Renal pelvis (tissue), 4 donors: Measurements from ENCODE around the gene TMEM185A. TPM values are rescaled to one million over a fixed set of nuclear protein-coding genes. Genes with fewer than 3 reads are reported as not detected.
"Not testable (repeated sequence)": the region's sequence is repeated elsewhere in the genome, so short reads cannot be mapped to it uniquely, and the experiment has no call there.

Experiments
- DNase-seq: peaks from one replicate; pipeline ENCODE4 v3.0.0-alpha.2; 2013
- polyA plus RNA-seq, 3 donors: library from polyadenylated mRNA; unstranded; fragments of 120-200 nt; gene quantifications; one replicate each; pipeline ENCODE4 v1.2.1, GENCODE V29; 2013; ENCODE audit not compliant: insufficient read length in 3 of 3

TMEM185A gene
- polyA plus RNA-seq, 3 donors = 39.1 to 47.5 (median 39.5) TPM

- no peak for DNase-seq
Measured at GRCh38 chrX:149567621-149568417, 63.8 kb downstream of the TMEM185A start.

DNA sequence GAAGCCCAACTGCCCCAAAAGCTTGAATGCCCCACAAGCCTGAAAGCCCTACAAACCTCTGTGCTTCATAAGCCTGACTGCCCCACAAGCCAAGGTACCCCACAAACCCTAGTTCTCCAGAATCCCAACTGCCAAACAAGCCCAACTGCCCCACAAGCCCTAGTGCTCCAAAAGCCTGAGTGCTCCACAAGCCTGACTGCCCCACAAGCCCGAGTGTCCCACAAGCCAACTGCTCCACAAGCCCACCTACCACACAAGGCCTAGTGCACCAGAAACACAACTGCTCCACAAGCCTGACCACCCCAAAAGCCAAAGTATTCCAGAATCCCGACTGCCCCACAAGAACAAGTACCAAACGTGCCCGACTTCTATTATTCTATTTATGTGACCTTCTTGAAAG is 68.2 kb downstream of the TMEM185A start:
- DNase-seq = no peak

DNA sequence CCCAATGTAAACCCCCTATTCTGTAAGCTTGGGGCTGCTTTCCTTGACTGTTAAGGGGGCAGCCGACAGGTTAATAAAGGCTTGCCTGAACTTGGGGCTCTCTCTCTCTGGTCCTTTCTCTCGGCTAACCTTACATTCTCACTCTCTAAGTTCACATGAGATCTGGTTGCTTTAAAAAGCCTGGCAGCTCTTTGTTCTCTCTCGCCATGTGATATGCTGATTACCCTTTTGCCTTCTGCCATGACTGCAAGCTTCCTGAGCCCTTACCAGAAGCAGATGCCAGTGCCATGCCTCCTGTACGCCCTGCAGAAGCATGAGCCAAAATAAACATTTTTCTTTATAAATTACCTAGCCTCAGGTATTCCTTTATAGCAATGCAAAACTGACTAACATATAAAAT is 76.3 kb downstream of the TMEM185A start:
- not testable (repeated sequence) for DNase-seq

- not testable (repeated sequence) for DNase-seq
Measured at GRCh38 chrX:149551939-149552248, 79.7 kb downstream of the TMEM185A start.

GRCh38 chrX:149551245-149551938 is 80.2 kb downstream of the TMEM185A start:
- not testable (repeated sequence) for DNase-seq

GRCh38 chrX:149550454-149550853 is 81.1 kb downstream of the TMEM185A start:
- not testable (repeated sequence) for DNase-seq

- not testable (repeated sequence) for DNase-seq
Measured at GRCh38 chrX:149549701-149550100, 81.9 kb downstream of the TMEM185A start, which contains the start of gene HSFX3. Gene HSFX3 (minus strand): TSS chrX:149549924. CDS start chrX:149549852, 72 bp downstream.

- DNase-seq = not testable (repeated sequence)
Measured at GRCh38 chrX:149547782-149548181, 83.8 kb downstream of the TMEM185A start.

DNA sequence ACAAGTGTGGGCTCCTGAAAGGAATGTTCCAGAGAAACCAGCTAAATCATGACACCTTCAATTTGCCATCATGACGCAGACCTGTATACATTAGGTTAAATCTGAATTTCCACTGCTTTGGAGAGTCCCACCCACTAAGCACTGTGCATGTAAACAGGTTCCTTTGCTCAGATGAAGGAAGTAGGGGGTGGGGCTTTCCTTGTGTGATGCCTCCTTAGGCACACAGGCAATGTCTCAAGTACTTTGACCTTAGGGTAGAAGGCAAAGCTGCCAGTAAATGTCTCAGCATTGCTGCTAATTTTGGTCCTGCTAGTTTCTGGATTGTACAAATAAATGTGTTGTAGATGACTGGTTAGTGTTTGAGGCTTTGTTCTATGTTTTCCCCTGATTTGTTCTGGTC is 84.6 kb downstream of the TMEM185A start:
- not testable (repeated sequence) for DNase-seq

Other genes starting within 250 kb of the TMEM185A start
- 10 to 100 TPM; 25.5 to 40.1 (median 37.8) TPM for gene IDS, start 126.5 kb downstream of the TMEM185A start, polyA plus RNA-seq
- gene EOLA1, start 90.8 kb downstream of the TMEM185A start, polyA plus RNA-seq = 10 to 100 TPM; 18.9 to 23.3 (median 21.8) TPM
- under 1 TPM in 1 of 3 donors, not detected in 2; 0.31 TPM for gene HSFX3, start 81.9 kb downstream of the TMEM185A start, polyA plus RNA-seq
- not detected for gene MAGEA9B, start 44.3 kb downstream of the TMEM185A start, polyA plus RNA-seq
- under 1 TPM; 0.16 to 0.24 (median 0.17) TPM for gene HSFX2, start 36.5 kb downstream of the TMEM185A start, polyA plus RNA-seq
- under 1 TPM in 1 of 3 donors, not detected in 2; 0.03 TPM for gene MAGEA11, start 80.3 kb upstream of the TMEM185A start, polyA plus RNA-seq
- gene HSFX1, start 142.3 kb upstream of the TMEM185A start, polyA plus RNA-seq = 1 to 10 TPM; 1.8 to 3.7 (median 3.6) TPM
- gene MAGEA9, start 150.1 kb upstream of the TMEM185A start, polyA plus RNA-seq = not detected
- gene MAGEA8, start 249.4 kb upstream of the TMEM185A start, polyA plus RNA-seq = under 1 TPM; 0.19 to 0.73 (median 0.29) TPM